H1 (cell line): Measurements from ENCODE around the gene CIBAR2. TPM values are rescaled to one million over a fixed set of nuclear protein-coding genes. Genes with fewer than 3 reads are reported as not detected.
"Not testable (repeated sequence)": the region's sequence is repeated elsewhere in the genome, so short reads cannot be mapped to it uniquely, and the experiment has no call there.

Experiments
- CTCF ChIA-PET: fragments of 300-600 bp; sonication (Branson Sonifier 250); formaldehyde crosslinking; loops from one replicate; lab custom pipeline; 2021; ENCODE audit not compliant: partially characterized antibody; lab: Charles Lee
- POLR2A ChIA-PET: fragments of 300-600 bp; sonication (Branson Sonifier 250); formaldehyde crosslinking; loops from one replicate; lab custom pipeline; 2021; ENCODE audit warnings: inconsistent platforms; ENCODE audit not compliant: partially characterized antibody; lab: Charles Lee
- DNase-seq, 2 experiments: peaks; one replicate each; pipeline versions ENCODE4 v3.0.0 to v3.0.0-alpha.2; 2010 to 2022; ENCODE audit warnings: low spot score in 2 of 2, low read depth in 1 of 2, mixed read lengths in 1 of 2
- FAIRE-seq: peaks from 2 replicates; lab custom pipeline; 2011; peaks lifted over from hg19 to GRCh38; lab: Jason Lieb, UNC
- H2AFZ ChIP-seq: 2 replicates; pipeline ENCODE4 v1.8.1; 2012; ENCODE audit warnings: low read length, inconsistent platforms
- H2AK5ac ChIP-seq: 2 replicates; pipeline ENCODE4 v1.6.1; 2013; ENCODE audit warnings: low read depth, low read length
- H2BK120ac ChIP-seq: replicated peaks from 2 replicates; pipeline ENCODE3; 2013; ENCODE audit warnings: low read depth, low read length, inconsistent platforms
- H2BK12ac ChIP-seq: 2 replicates; pipeline ENCODE4 v1.6.1; 2013; ENCODE audit warnings: low read depth, low read length
- H2BK15ac ChIP-seq: 2 replicates; pipeline ENCODE4 v1.6.1; 2013; ENCODE audit warnings: low read length
- H2BK20ac ChIP-seq: 2 replicates; pipeline ENCODE4 v1.6.1; 2013; ENCODE audit warnings: low read length
- H2BK5ac ChIP-seq: 2 replicates; pipeline ENCODE4 v1.6.1; 2013; ENCODE audit warnings: low read depth, low read length
- H3K14ac ChIP-seq: 2 replicates; pipeline ENCODE4 v1.6.1; 2013; ENCODE audit warnings: inconsistent platforms; ENCODE audit not compliant: insufficient read length
- H3K18ac ChIP-seq: 2 replicates; pipeline ENCODE4 v1.6.1; 2013; ENCODE audit warnings: low read length; ENCODE audit errors: extremely low read depth
- H3K23ac ChIP-seq: 2 replicates; pipeline ENCODE4 v1.6.1; 2013; ENCODE audit warnings: inconsistent platforms; ENCODE audit not compliant: insufficient read length
- H3K23me2 ChIP-seq: 2 replicates; pipeline ENCODE4 v1.6.1; 2013; ENCODE audit warnings: low read depth, low read length
- H3K27ac ChIP-seq: 2 replicates; pipeline ENCODE4 v1.6.1; 2011; ENCODE audit warnings: low read depth, low read length, inconsistent platforms
- H3K27me3 ChIP-seq, 4 experiments: replicated peaks in 1 of 4; 1 replicate in 1 of 4; 2 replicates in 3 of 4; pipeline versions ENCODE4 v1.6.1 to v1.8.1; 2011 to 2013; ENCODE audit warnings: low read length in 3 of 4, mild to moderate bottlenecking in 3 of 4, inconsistent platforms in 2 of 4, mixed read lengths in 2 of 4, moderate library complexity in 1 of 4; ENCODE audit not compliant: control insufficient read depth in 3 of 4, insufficient read depth in 3 of 4; ENCODE audit errors: extremely low read depth in 1 of 4
- H3K36me3 ChIP-seq, 4 experiments: 2 replicates each; pipeline versions ENCODE4 v1.6.1 to v1.8.1; 2011 to 2013; ENCODE audit warnings: mild to moderate bottlenecking in 4 of 4, low read length in 3 of 4, moderate library complexity in 2 of 4, control low read depth in 1 of 4, inconsistent platforms in 1 of 4; ENCODE audit not compliant: insufficient read depth in 4 of 4, control insufficient read depth in 2 of 4
- H3K4ac ChIP-seq: replicated peaks from 2 replicates; pipeline ENCODE3; 2013; ENCODE audit warnings: low read length, low read depth, mixed read lengths, inconsistent platforms; ENCODE audit not compliant: insufficient read length
- H3K4me1 ChIP-seq, 4 experiments: replicated peaks in 1 of 4; 1 replicate in 1 of 4; 2 replicates in 3 of 4; pipeline versions ENCODE4 v1.6.1 to v1.8.1; 2011 to 2013; ENCODE audit warnings: low read length in 3 of 4, inconsistent platforms in 2 of 4, mixed read lengths in 1 of 4; ENCODE audit not compliant: insufficient read depth in 4 of 4, control insufficient read depth in 3 of 4
- H3K4me2 ChIP-seq, 2 experiments: 2 replicates each; pipeline versions ENCODE4 v1.6.1 to v1.8.1; 2011 to 2013; ENCODE audit warnings: low read depth in 2 of 2, low read length in 2 of 2, control low read depth in 1 of 2, inconsistent platforms in 1 of 2, mild to moderate bottlenecking in 1 of 2; ENCODE audit not compliant: insufficient read depth in 1 of 2
- H3K4me3 ChIP-seq, 4 experiments: fragments of 200-600, 300-600 bp in 1 of 4; sonication (generic), shearing (Covaris generic), sonication (Bioruptor Twin) in 1 of 4; 2 replicates each; pipeline versions ENCODE4 v1.5.1 to v1.8.1; 2011 to 2016; ENCODE audit warnings: low read length in 4 of 4, low read depth in 3 of 4, control low read depth in 2 of 4, inconsistent platforms in 2 of 4, mild to moderate bottlenecking in 2 of 4, mixed read lengths in 1 of 4, moderate library complexity in 1 of 4; ENCODE audit not compliant: insufficient read depth in 2 of 4; ENCODE audit errors: extremely low read depth in 1 of 4
- H3K56ac ChIP-seq: replicated peaks from 2 replicates; pipeline ENCODE3; 2013; ENCODE audit warnings: low read depth, mild to moderate bottlenecking, mixed read lengths, low read length, inconsistent platforms; ENCODE audit not compliant: insufficient read length
- H3K79me1 ChIP-seq: 2 replicates; pipeline ENCODE4 v1.6.1; 2013; ENCODE audit warnings: low read depth, low read length, control low read depth
- H3K79me2 ChIP-seq, 2 experiments: 2 replicates each; pipeline versions ENCODE4 v1.6.1 to v1.8.1; 2012 to 2013; ENCODE audit warnings: low read length in 2 of 2, mild to moderate bottlenecking in 2 of 2, inconsistent platforms in 1 of 2; ENCODE audit not compliant: insufficient read depth in 2 of 2, control insufficient read depth in 1 of 2
- H3K9ac ChIP-seq, 4 experiments: replicated peaks in 1 of 4; 1 replicate in 1 of 4; 2 replicates in 3 of 4; pipeline versions ENCODE4 v1.6.1 to v1.8.1; 2011 to 2013; ENCODE audit warnings: low read depth in 3 of 4, low read length in 3 of 4, control low read depth in 2 of 4, mild to moderate bottlenecking in 2 of 4, moderate library complexity in 2 of 4, inconsistent platforms in 1 of 4; ENCODE audit errors: extremely low read depth in 1 of 4
- H3K9me3 ChIP-seq, 2 experiments: 2 replicates each; pipeline versions ENCODE4 v1.6.1 to v1.8.1; 2012 to 2013; ENCODE audit warnings: mild to moderate bottlenecking in 2 of 2, moderate library complexity in 2 of 2, control low read depth in 1 of 2, inconsistent platforms in 1 of 2, low read depth in 1 of 2, low read length in 1 of 2, mixed read lengths in 1 of 2; ENCODE audit not compliant: insufficient read depth in 2 of 2
- H4K20me1 ChIP-seq, 2 experiments: replicated peaks in 1 of 2; 2 replicates each; pipeline versions ENCODE3 to v1.8.1; 2011 to 2013; ENCODE audit warnings: inconsistent platforms in 2 of 2, low read length in 2 of 2, mild to moderate bottlenecking in 1 of 2; ENCODE audit not compliant: insufficient read depth in 2 of 2, control insufficient read depth in 1 of 2
- H4K5ac ChIP-seq: 2 replicates; pipeline ENCODE4 v1.6.1; 2013; ENCODE audit warnings: low read length, low read depth, mixed read lengths, inconsistent platforms; ENCODE audit not compliant: insufficient read length
- H4K8ac ChIP-seq: 2 replicates; pipeline ENCODE4 v1.8.0; 2013; ENCODE audit warnings: mild to moderate bottlenecking, moderate library complexity, low read length, inconsistent platforms; ENCODE audit not compliant: insufficient read depth; ENCODE audit errors: extremely low read depth
- H4K91ac ChIP-seq: replicated peaks from 2 replicates; pipeline ENCODE3; 2013; ENCODE audit warnings: low read length, mixed read lengths, inconsistent platforms; ENCODE audit not compliant: insufficient read length
- WGBS, 2 experiments: shearing (Covaris generic) in 1 of 2; methylation state at CpG; one replicate each; pipeline versions ENCODE4 v1.1.6 to v1.1.7; 2013 to 2015; ENCODE audit warnings: low lambda C conversion rate in 2 of 2, mixed read lengths in 2 of 2, inconsistent platforms in 1 of 2, low coverage in 1 of 2, missing lambda C conversion rate in 1 of 2; ENCODE audit not compliant: insufficient replicate concordance in 2 of 2, insufficient coverage in 1 of 2, insufficient read length in 1 of 2; ENCODE audit errors: extremely low coverage in 1 of 2, missing lambda C conversion rate in 1 of 2; 5-methylcytosine and 5-hydroxymethylcytosine counted together
- polyA plus RNA-seq, 7 experiments: library from polyadenylated mRNA; depleted of rRNA in 3 of 7; stranded (reverse) in 5 of 7; unstranded in 2 of 7; fragments of >200 nt in 5 of 7; fragments of 200-250 nt in 2 of 7; gene quantifications; 1 replicate in 5 of 7; 2 replicates in 1 of 7; 4 replicates in 1 of 7; pipeline versions ENCODE4 v1.2.1 to v1.2.3, GENCODE V29; 2011 to 2013; ENCODE audit warnings: missing spikeins in 2 of 7, mixed read lengths in 2 of 7
- total RNA-seq: library from RNA; stranded (reverse); fragmentation: NEBNext Ultra II Directional; extraction: Animal tissue kit (Norgen Biotek cat#: 25700); gene quantifications from 2 replicates; pipeline ENCODE4 v1.2.1, GENCODE V29; 2021

Gene CIBAR2
- total and polyA plus RNA-seq, 2 of the 8 experiments (the other 6 are each of a cell fraction or from before 2014, with no cell fraction given): 0.18 TPM; not detected in 1

GRCh38 chr16:85054321-85054720 lies 58.0 kb downstream of the CIBAR2 start:
- not testable (repeated sequence) for H4K8ac ChIP-seq, H3K9me3 ChIP-seq, H2BK15ac ChIP-seq, H3K79me1 ChIP-seq, H3K56ac ChIP-seq, DNase-seq, H3K4me2 ChIP-seq, H2BK5ac ChIP-seq, H3K18ac ChIP-seq, H3K4me3 ChIP-seq, H3K14ac ChIP-seq, H3K9ac ChIP-seq, H2BK20ac ChIP-seq, H2AFZ ChIP-seq, H2BK12ac ChIP-seq, H2BK120ac ChIP-seq, H3K36me3 ChIP-seq, H2AK5ac ChIP-seq, H3K4me1 ChIP-seq, H4K20me1 ChIP-seq, FAIRE-seq, H3K27ac ChIP-seq, H4K91ac ChIP-seq, H3K4ac ChIP-seq, H3K79me2 ChIP-seq, H3K27me3 ChIP-seq, H4K5ac ChIP-seq, H3K23me2 ChIP-seq, H3K23ac ChIP-seq
- WGBS, 2 experiments: 71% methylated on average over 3 of the region's 3 CpGs; no CpG with 5 or more reads in 1 of the 2 experiments
- CTCF ChIA-PET: interaction anchor here (1.1 kb wide), 1 partner anchor 38 kb away, joined by 3 read pairs; no protein-coding TSS in a partner anchor
- POLR2A ChIA-PET: interaction anchor here (0.6 kb wide), 1 partner anchor 50 kb away, joined by 4 read pairs; no protein-coding TSS in a partner anchor
